HG02642 (cell line): ENCODE data around the gene GCK.

ENCODE experiments used
- ATAC-seq: cut with Tn5 transposase; IDR thresholded peaks from one replicate; pipeline ENCODE4 v1.9.1; 2021; ENCODE audit warnings: mild to moderate bottlenecking; ENCODE audit not compliant: unreplicated experiment, poor library complexity

The GCK gene

DNA sequence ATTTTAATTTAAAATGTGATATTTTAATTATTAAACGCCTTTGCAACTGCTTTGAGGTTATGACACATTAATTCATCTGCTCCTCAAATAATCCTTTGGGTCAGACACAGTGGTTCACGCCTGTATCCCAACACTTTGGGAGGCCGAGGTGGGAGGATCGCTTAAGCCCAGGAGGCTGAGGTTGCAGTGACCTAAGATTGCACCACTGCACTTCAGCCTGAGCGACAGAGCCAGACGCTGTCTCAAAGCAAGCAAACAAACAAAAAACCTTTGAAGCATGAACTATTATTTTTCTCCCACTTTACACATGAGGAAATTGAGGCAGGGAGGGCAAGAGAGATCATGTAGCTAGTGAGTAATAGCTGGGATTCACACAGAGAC is 64.4 kb downstream of the GCK start:
- ATAC-seq = no peak

DNA sequence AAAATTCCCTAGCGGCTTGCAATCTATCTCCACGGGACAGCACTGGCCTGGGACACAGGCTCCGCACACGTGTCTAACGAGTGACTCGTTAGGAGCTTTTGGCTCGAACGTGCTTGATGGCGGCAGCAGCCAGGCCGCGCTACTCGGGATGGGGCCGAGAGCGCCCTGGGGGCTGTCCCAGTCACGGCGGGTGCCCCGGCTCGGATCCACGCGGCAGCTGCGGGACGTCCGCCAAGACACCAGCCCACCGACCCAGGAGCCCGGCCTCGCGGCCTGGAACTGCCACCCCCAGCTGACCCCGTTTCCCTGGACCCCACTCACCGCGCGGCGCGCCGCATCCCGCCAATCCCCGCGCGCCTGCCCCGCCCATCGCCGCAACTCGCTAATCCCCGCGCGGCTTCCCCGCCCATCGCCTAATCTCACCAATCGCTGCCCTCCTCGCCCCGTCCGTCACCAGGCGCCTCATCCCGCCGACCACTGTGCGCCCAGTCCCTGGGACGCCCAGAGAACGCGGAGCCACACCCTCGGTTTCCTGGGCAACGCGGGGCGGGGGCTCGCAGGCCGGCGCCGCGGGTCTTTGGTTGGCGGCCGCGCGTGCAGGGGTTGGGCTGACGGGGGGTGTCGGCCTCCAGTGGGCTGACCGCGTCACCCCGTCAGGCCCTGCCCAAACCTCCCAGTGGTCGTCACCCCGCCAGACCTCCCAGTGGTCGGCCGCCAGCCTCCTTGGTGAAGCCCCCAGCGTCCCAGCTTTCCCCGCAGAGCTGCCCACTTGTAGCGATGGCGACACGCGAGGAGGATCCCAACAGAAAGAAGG is 65.8 kb downstream of the GCK start, which contains the start of gene POLD2:
TSS of gene POLD2 (minus strand) at position 359 of the 814 bp plus-strand sequence. CDS start 1,495 bp downstream, outside the sequence.
- peak; percentile 99 for ATAC-seq

DNA sequence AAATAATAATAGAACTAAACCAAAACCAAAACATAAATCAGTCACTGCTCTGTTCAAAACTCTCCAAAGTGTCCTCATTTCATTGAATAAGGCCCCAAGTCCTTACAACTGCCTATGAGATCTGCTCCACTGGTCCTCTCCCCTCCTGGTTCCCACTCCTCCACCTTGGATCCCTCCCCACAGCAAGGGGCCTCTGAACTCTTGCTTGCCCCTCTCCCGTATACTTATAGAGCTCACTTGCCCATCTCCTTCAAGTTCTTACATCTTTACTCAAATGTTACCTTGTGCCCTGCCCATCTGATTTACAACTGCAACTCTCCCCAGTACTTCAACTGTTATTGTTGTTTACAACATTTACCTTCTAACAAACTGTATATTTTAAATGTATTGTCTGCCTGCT is 66.7 kb downstream of the GCK start:
- ATAC-seq = no peak

DNA sequence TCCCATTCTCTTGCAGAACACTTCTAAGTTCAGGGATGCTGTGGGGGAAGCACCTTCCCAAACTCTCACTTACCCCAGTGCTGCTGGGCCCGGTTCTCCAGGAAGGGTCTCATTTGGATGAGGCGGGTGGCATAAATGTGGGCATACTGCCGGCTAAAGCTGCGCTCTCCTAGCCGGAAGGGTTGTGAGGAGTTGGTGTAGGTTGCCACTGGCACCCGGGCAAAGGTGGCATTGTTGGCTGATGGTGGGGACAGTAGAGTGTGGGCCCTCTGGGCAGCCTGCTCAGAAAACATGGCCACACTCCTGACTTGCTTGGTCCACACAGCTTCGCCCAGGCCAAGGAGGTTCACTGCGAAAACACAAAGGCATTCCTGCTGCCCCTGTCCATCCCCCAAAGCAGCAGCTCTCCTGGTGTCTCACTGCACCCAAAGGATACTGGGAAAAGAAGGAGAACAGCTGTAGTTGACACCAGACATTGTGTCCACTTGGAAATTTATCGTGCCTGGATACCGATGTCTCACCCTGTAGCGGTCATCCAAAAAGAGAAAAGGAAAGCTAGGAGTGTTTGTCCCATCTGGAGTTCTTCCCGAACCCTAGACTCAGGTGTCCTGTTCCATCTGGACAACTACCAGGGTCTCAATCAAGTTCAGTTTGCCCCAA is 67.3 kb downstream of the GCK start:
- no peak for ATAC-seq

DNA sequence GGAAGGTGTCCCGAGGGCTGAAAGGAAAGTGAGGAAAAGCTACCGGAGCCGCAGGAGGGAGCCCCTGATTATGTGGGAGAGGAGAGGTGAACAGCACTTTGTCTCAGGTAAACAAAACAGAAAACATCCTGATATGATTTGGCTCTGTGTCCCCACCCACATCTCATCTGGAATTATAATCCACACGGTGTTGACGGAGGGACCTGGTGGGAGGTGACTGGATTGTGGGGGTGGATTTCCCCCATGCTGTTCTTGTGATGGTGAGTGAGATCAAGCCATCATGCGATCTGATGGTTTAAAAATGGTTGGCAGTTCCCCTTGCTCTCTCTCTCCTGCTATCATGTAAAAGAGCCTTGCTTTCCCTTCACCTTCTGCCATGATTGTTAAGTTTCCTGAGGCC is 68.8 kb downstream of the GCK start:
- no peak for ATAC-seq

DNA sequence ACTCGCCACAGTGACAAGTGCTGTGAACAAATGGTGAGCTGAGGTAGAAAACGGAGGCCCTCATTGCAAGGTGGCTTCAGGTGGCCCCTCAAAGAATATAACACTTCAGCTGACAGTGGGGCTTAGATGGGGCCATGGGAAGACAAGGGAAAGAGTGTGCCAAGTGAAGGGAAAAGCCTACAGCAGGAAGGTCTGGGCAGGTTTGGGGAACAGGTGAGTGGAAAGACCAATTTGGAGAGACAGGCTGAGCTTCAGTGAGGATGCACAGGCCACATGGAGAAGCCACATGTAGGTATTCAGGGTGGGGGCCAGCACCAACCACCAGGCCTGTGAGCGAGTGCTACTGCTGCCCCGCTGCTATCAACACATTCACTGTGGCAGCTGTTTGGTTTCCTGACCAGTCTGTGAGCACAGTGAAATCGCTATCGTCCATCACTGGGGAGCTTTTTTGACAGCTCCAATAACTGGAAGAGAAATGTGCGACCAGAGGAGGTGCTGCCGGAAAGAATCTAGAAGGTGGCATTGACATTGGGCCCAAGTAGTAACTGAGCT is 69.3 kb downstream of the GCK start:
- ATAC-seq = no peak

DNA sequence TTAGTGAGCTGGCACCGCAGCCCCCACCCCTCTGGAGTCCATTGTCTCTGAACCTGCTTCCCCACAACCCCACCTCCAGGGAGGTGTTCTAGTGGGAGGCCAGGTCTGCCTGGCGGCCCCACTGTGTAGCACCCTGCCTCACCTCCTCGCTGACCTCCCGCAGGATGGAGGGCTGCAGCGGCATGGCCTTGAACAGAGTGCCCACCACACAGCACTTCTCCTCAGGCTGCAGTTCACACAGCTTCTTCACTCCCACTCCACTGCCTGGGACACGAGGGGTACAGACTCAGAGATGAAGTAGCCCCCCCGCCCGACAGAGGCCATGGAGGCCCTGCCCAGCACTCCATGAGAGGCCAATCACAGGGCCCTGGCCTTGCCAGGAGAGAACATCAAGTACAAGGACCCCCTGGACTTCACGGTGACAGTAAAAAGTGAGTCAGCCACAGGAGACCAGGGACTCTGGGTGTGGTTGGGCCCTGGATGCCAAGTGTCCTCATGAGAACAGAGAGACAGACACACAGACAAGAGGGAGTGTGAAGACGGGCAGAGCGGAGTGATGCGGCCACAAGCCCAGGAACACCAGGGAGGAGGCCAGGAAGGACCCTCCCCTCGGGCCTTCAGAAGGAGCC is 71.3 kb downstream of the GCK start:
- no peak for ATAC-seq

DNA sequence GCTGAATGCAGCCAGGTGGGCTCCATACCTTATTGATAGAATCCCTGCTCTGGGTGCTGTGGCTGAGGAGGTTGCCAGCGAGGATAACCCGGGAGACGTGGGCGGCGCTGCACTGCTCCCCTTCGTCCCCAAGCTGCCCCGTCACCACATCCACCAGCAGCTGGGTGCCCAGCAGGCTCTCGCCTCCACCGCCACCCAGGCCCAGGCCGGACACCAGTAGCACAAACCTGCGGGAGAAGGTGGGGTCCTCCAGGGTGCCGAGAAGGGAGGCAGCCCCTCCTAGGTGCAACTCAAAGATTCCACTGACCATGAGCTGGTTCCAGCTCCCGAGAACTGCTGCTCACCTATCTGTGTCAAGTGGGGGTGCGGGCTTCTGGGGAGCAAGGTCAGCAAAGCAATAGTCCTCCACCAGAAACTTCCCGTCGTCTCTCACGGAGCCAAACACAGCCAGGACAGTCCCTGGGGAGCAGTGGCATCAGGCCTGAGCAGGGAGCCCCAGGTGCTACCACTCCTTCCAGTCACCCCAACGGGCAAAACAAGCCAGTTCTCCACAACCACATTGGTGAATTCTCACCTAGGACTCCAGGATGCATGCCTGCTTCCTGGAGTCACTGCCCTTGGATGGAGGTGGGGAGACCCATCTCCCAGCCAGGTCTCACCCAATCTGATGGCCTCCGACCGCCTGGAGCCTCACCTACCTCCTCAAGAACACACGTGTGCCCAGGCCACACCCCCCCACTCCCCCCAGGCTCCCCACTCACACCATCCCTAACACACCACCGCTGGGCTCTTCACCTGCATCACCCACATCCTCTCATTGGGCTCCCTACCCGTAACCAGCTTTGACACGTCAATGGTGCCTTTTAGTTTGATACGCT is 72.2 kb downstream of the GCK start:
- no peak for ATAC-seq

DNA sequence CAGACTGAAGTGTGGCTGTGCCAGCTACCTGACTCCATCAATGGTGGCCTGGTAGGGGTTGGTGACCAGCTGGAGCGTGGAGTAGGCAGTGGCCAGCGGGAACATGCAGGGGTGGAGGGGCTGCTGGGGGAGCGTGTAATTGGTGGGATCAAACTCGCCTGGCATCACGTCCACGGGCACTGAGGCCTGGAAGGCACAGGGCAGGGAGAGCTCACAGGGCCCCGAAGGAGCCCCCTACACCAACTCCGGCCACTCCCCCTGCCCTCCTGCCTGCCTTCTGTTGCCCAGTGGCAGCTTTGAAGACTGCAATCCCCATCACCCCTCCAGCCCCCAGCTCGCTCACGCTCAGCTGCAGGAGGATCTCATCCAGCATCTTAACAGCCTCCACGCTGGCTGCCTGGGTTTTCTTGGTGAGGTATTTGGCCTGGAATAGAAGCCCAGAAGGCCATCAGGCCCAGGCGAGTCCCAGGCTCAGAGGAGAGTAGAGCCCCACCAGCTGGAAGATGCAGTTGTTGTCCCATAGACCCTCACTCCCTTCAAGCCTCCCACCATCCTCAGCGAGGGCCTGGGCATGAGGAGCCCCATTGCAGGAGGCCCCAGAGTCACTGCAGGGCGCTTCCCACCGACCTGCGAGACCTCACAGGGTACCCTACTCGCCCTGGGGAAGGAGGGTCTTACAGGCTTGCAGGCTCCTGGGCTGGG is 73.0 kb downstream of the GCK start:
- no peak for ATAC-seq

DNA sequence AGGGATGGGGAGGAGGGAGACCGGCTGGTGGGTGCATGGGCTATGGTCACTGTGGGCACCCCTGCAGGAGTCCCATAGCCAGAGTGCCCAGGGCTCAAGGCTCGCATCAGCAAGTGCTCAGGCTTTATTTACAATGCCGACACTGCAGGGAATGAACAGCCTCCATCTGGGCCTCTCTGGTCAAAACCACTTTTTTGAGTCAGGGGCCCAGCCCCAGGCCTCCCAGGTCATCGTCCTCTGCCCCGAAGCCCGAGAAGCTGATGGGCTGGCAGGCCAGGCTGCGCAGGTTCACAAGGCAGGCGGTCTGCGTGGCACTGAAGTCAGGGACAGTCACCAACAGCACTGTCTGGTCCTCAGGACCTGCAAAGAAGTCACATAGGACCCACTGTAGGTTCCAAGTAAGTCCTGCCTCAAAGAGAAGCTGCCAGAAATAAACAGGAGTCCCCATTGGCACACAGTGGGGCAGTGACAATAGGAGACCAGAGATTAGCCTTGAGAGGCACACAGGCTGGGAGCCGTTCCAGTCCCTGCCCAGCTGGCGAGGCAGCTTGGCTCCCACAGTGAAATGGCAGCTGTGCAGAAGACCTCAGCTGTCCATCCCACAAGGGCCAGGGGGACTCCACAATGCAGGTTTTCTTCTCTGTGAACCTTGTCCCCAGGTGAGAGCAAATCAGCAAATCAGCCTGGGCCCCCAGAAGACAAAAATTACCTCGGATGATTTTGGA is 74.5 kb downstream of the GCK start:
- ATAC-seq = no peak

DNA sequence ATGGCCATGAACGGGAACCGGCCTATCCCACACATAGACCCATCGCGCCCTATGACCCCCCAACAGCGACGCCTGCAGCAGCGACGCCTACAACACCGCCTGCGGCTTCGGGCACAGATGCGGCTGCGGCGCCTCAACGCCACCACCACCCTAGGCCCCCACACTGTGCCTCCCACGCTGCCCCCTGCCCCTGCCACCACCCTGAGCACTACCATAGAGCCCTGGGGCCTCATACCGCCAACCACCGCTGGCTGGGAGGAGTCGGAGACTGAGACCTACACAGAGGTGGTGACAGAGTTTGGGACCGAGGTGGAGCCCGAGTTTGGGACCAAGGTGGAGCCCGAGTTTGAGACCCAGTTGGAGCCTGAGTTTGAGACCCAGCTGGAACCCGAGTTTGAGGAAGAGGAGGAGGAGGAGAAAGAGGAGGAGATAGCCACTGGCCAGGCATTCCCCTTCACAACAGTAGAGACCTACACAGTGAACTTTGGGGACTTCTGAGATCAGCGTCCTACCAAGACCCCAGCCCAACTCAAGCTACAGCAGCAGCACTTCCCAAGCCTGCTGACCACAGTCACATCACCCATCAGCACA is 75.4 kb downstream of the GCK start:
- no peak for ATAC-seq

DNA sequence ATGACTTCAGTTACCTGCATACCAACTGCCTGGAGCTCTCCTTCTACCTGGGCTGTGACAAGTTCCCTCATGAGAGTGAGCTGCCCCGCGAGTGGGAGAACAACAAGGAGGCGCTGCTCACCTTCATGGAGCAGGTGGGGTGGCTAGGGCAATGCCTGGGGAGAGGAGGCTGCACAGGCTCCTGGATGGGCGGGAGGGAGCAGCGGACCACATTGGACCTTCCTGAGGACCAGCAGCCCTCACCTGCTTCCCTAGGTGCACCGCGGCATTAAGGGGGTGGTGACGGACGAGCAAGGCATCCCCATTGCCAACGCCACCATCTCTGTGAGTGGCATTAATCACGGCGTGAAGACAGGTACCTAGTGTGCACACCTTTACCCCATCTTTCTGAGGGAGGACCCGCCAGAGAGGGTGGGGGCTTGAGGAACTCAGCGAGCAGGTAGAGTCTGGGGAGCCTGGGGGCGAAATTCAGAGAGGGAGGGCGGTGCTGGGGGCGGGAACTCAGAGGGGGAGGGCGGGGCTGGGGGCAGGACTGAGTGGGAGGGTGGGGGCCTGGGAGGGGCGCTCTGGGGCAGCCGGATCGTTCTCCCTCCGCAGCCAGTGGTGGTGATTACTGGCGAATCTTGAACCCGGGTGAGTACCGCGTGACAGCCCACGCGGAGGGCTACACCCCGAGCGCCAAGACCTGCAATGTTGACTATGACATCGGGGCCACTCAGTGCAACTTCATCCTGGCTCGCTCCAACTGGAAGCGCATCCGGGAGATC is 76.1 kb downstream of the GCK start:
- ATAC-seq = no peak

DNA sequence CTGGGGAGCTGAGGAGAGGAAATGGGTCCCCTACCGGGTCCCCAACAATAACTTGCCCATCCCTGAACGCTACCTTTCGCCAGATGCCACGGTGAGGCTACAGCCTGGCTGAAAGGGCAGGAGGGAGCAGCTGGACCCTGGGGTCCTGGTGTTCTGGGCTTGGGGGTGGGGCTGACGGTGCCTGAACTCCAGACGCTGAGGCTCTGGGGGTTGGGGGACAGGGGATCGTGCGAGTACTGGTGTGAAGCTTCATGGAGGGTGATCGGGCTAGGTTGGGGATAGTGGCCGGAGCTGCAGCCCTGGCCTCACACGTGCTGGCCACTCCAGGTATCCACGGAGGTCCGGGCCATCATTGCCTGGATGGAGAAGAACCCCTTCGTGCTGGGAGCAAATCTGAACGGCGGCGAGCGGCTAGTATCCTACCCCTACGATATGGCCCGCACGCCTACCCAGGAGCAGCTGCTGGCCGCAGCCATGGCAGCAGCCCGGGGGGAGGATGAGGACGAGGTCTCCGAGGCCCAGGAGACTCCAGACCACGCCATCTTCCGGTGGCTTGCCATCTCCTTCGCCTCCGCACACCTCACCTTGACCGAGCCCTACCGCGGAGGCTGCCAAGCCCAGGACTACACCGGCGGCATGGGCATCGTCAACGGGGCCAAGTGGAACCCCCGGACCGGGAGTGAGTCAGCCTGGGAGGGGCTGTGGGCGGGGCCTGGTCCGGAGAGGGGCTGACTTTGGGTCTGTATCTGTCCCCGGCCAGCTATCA is 76.8 kb downstream of the GCK start:
- ATAC-seq = no peak

DNA sequence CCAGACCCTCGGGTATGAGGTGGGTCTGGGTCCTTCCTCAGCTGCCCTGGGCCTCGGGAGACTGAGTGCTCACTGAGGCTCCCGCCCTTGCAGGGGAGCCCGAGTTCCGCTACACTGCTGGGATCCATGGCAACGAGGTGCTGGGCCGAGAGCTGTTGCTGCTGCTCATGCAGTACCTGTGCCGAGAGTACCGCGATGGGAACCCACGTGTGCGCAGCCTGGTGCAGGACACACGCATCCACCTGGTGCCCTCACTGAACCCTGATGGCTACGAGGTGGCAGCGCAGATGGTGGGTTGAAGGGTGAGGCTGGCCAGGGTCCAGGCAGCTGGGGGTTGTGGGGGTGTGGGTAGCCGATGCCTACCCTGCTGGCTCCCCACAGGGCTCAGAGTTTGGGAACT is 77.5 kb downstream of the GCK start:
- ATAC-seq = no peak

DNA sequence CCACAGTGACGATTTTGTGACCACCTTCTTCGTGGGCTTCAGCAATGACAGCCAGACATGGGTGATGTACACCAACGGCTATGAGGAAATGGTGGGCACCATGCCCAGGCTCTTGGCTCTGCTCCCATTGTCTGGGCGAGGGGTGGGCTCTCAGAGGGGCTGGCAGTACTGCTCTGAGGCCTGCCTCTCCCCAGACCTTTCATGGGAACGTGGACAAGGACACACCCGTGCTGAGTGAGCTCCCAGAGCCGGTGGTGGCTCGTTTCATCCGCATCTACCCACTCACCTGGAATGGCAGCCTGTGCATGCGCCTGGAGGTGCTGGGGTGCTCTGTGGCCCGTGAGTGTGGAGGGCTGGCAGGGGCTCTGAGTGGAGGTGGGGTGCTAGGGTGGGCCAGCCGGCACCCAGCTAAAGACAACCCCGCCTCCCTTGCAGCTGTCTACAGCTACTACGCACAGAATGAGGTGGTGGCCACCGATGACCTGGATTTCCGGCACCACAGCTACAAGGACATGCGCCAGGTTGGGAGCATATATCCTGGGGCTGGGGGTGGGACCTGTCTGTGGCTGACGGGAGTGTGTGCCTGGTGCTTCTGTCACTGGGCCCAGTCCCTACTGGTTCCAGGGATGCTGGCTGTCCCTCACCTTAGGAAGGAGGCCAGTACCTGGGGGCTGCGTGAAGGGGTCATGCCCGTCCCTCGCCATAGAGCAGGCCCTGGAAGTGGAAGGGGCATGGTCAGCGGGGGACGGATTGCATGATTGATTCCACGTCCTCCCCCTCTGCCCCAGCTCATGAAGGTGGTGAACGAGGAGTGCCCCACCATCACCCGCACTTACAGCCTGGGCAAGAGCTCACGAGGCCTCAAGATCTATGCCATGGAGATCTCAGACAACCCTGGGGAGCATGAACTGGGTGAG is 78.3 kb downstream of the GCK start:
- no peak for ATAC-seq

DNA sequence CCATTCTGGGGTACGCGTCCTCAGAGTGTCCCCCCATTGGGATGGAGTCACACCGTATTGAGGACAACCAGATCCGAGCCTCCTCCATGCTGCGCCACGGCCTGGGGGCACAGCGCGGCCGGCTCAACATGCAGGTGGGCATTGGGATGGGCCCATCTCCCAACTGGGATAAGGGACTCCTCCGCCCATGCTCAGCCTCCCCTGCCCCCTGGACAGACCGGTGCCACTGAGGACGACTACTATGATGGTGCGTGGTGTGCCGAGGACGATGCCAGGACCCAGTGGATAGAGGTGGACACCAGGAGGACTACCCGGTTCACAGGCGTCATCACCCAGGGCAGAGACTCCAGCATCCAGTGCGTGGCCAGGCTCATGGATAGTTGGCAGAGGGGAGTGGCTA is 79.2 kb downstream of the GCK start:
- no peak for ATAC-seq
